Cortex of kidney (tissue), 1 donor: Measurements from ENCODE around the gene ABCC1.

ENCODE experiments used
- DNase-seq: peaks from one replicate; lab custom pipeline; 2025; lab: John Stamatoyannopoulos, UW

The ABCC1 gene

GRCh38 chr16:15993946-15994665 is 44.7 kb downstream of the ABCC1 start:
- no peak for DNase-seq

GRCh38 chr16:15996432-15997109 is 47.2 kb downstream of the ABCC1 start:
- DNase-seq = no peak

GRCh38 chr16:16000685-16001084 is 51.3 kb downstream of the ABCC1 start:
- DNase-seq = no peak

GRCh38 chr16:16001596-16002255 is 52.3 kb downstream of the ABCC1 start:
- DNase-seq = no peak

GRCh38 chr16:16003719-16004313 is 54.4 kb downstream of the ABCC1 start:
- DNase-seq = no peak

- DNase-seq = no peak
Measured at GRCh38 chr16:16004314-16004749, 54.9 kb downstream of the ABCC1 start.

GRCh38 chr16:16005721-16006120 is 56.3 kb downstream of the ABCC1 start:
- DNase-seq = no peak

- DNase-seq = no peak
Measured at GRCh38 chr16:16006650-16007049, 57.2 kb downstream of the ABCC1 start.

GRCh38 chr16:16007743-16008111 is 58.3 kb downstream of the ABCC1 start:
- DNase-seq = no peak

- no peak for DNase-seq
Measured at GRCh38 chr16:16008666-16009065, 59.2 kb downstream of the ABCC1 start.

- no peak for DNase-seq
Measured at GRCh38 chr16:16009401-16009800, 60.0 kb downstream of the ABCC1 start.

GRCh38 chr16:16010194-16010593 is 60.8 kb downstream of the ABCC1 start:
- DNase-seq = no peak

GRCh38 chr16:16012144-16012543 is 62.7 kb downstream of the ABCC1 start:
- DNase-seq = no peak

GRCh38 chr16:16013812-16014211 is 64.4 kb downstream of the ABCC1 start:
- DNase-seq = no peak

GRCh38 chr16:16014329-16015224 is 65.2 kb downstream of the ABCC1 start:
- DNase-seq = no peak

GRCh38 chr16:16015849-16016248 is 66.4 kb downstream of the ABCC1 start:
- no peak for DNase-seq

GRCh38 chr16:16016388-16016964 is 67.1 kb downstream of the ABCC1 start:
- DNase-seq = no peak

GRCh38 chr16:16017812-16018211 is 68.4 kb downstream of the ABCC1 start:
- no peak for DNase-seq

- no peak for DNase-seq
Measured at GRCh38 chr16:16018705-16019104, 69.3 kb downstream of the ABCC1 start.

GRCh38 chr16:16019488-16019887 is 70.1 kb downstream of the ABCC1 start:
- DNase-seq = no peak

- DNase-seq = no peak
Measured at GRCh38 chr16:16020291-16020690, 70.9 kb downstream of the ABCC1 start.
